ENCODE measurements around the gene NACC2.

NACC2 gene

DNA sequence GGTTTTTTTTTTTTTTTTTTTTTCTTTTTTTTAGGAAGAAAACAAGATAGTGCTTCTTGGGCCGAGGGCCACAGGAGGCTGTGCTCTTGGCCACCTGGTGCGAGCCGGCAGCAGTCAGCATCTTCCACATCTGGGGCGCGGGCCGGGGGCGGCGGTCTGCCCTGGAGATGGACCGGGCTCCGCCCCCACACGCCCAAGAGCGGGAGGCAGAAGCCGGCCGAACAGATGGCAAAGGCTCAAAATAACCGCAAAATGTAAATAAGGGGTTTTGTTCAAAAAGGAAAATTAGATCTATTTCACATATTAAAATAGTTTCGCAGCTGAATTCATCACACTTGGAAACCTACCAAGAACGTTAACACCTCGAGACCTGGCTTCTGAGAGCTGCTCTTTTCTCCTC, 82.4 kb downstream of the NACC2 start:
- no peak for DNase-seq (ENCODE audit: low read depth in 2 of 2)

DNA sequence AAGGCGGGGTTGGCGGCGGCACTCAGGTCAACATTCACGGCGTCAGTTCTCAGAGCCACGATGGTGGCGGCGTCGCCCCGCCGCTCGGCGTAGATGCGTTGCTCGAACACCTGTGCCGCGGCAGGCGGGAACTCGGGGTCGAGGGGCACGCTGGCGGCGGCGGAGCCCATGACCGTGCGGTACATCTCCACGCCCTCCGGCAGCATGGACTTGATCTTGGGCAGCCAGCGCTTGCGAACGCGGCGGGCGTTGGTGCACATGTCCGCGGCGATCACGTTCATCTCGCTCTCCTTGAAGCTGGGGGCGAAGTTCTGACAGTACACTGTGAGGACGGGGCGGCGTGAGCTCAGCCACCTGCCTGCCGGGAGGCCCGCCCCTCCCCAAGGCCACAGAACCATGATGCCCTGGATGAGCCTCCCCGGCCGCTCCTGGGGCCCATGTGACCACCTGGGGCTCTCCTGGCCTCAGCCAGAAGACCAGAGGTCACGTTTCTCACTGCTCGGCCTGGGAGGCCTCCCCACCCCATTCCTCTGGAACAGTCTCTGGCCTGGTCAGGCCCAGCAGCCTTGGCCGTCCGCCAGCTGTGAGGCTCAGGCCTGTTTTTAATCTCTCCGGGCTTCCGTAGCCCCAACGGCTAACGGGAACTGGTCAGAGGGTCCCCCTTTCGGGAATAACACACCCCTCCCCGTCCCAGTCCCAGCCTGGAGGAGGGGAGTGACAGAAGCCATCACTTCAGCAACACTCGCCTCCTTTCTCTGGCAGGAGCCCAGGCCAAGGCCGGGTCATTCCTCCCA, 83.2 kb downstream of the NACC2 start:
- DNase-seq (ENCODE audit: low read depth in 2 of 2) = no peak

DNA sequence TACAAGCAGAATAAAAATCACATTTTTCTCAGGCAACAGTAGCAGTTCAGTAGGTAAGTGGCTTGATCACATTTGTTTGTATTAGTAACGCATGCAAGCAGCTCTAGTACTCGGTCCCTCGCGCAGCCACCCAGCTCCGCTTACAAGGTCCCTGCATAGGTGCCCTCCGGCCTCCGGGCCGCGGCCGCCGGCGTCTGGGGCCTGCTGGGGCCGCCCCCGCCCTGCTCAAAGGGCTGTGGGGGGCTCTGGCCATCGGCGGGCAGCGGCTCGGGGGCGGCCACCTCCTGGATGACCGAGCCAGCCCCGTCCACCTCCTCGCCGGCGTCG, 83.8 kb downstream of the NACC2 start:
- no peak for DNase-seq (ENCODE audit: low read depth in 2 of 2)

DNA sequence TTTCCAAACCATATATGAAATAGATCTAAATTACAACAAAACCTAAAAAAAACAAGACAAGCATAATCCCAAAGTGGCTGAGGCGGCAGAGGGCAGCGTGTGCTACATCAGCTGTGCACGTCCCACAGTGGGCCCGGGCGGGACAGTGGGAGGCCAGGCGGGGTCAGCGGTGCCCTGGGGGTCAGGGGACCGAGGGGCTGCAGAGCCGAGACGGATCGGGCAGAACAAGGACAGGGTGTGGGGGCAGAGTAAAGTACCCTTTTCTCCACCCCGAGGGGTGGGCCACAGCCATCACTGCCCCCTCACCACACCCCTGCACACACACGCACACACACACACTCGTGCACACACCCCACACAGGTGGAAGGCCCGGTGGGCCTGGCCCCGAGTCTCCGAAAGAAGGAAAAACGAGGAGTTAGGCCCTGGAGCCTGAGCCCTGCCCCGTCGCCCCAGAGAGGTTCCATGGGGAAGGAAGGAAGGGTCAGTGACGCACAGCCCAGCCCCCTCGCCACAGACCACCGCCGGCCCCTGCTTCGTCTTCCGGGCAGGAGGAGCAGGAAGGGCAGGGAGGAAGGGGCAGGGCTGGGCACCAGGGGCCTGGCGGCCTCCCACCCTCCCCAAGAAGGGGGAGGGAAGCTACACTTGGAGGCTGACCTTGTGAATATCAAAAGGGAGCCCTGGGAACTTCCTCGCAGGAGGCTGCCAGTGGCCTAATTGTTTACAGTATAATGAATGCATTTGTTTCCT, 84.3 kb downstream of the NACC2 start:
- no peak for DNase-seq (ENCODE audit: low read depth in 2 of 2)

DNA sequence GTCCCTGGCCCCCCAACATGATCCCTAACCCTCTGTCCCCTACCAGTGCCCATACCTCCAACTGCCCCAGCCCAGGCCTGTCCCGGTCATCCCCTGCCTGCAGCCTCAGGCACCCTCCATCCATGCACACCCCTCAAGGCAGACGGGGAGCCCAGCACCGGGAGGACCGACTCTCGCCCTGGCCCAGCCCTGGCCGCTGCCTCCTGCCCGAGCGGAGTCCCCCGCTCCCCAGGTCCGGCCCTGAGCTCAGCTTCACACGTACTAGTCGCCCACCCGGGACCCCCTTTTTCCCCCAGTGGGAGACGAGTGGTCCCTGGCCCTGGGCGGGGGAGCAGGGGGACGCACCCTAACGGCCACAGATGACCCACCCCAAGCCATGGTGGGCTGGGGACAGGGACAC, 84.9 kb downstream of the NACC2 start:
- no peak for DNase-seq (ENCODE audit: low read depth in 2 of 2)

DNA sequence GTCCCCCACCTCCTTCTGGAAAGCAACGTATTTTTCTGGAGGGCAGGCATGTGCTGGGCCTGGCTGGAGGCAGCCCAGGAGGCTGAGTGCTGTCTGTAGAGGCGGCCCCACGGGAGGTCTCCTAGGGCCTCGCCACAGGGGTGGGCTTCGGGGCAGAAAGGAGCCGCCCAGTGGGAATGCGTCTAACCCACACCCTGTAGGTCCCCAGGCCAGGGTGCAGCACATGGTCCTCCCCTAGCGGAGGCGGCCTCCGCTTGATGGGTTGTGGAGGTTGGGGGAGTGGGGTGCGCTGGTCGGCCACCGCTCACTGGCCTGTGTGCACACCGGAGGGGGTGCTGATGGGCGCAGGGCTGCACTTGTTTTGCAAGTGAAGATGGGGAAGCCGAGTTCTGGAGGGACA, 85.6 kb downstream of the NACC2 start:
- no peak for DNase-seq (ENCODE audit: low read depth in 2 of 2)

DNA sequence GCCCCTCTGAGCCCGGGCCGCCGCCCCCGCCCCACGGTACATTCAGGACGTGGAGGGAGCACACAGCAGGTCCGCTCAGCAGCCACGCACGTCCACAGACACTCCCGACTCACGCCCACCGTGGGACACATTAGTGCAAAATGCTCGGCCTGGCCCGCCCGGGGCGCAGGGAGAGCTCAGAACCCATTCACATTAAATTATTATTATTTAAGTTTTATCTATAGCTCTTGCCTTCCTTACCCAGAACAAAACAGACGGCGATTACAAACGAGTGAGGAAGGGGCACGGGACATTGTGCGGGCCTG, 86.4 kb downstream of the NACC2 start:
- DNase-seq (ENCODE audit: low read depth in 2 of 2) = no peak

DNA sequence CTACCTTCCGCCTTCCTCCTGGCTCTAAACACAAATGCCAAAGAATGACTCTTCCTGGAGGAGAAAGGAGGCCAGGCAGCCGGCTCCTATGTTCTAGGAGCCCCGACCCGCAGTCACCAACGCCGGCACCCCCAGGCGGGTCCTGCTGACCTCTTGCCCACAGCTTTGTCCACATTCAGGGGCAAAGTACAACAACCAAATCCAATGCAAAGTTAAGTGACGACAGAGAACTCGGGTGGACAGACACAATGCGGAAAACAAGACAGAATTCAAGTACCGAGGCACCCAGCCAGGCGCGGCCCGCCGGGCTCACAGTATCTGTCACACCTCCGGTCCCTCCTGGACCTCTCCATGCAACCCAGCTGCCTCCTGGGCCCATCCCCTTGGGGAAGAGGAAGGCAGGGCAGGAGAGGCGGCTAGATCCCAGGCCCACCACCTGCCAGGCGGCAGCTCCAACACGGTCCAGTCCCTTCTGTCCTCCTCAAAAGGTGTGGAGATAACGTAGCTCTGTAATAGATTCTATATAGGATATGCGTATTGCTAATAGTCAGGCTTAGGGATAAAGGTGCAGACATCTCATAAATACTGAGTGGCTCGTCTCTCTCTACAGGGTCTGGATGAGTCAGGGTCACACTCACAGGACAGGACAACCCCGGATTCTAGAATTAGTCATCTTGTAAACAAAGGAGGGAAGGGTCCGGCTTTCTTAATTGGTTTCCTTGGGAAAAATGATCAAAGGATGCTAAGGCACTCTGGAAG, 87.0 kb downstream of the NACC2 start:
- no peak for DNase-seq (ENCODE audit: low read depth in 2 of 2)

DNA sequence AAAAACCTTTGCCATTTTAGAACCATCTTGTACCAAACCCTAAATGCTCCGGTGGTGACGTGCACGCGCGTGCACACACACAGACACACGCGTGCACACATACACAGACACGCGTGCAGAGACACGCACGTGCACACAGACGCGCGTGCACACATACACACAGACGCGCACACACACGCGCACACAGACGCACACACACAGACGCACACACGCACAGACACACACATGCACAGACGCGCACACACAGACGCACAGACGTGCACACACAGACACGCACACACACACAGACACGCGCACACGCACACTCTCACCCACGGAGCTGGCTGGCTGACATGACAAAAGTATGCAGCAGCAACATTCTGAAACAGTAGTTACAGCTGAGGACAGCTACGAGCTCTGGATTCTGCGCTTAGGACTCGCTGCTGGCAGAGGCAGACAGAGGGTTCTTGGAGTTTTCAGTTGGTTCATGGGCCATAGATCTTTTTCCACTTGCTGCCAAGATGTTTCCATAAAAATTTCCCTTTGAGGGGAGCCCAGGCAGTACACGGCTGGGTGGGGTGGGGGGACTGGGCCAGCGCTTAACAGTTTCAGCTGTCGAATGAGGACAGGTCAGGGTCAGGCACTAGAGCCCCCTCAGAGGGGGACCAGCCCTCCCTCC, 87.7 kb downstream of the NACC2 start:
- no peak for DNase-seq (ENCODE audit: low read depth in 2 of 2)

DNA sequence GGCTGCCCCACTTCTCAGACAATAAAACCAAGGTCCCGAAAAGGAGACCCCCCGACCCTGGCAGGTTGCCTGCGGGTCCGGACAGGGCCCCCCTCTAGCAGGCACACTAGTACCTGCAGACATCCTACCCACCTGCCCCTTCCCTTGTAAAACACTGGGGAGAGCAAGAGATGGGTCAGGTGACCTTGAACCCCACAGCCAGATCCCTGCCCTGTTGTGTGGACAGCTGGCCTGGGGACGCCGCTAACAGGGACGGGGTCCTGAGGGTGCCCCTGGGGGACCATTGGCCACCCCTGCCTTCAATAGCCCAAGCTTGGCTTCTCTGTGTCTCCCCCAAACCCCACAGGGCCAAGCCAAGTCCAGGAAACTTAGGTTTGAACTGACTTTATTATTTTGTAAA, 88.9 kb downstream of the NACC2 start:
- DNase-seq (ENCODE audit: low read depth in 2 of 2) = no peak

DNA sequence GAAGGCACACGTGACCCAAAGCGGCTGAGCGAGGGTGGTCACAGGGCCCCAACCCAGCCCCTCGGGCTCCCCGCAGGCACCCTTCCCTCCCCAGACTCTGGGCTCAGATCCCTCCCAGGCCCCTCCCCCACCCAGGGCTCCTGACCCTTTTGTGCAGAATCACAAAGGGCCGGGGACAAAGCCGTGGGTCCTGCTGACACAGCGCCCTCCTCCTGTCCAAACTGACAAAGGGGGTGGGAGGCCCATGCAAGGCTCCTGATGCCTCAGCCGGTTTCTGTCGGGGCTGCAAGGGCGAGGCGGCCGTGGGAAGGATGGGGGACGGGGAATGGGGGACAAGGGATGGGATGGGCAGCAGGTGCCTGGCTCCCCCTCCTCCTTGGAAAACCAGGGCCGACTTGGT, 90.4 kb downstream of the NACC2 start:
- no peak for DNase-seq (ENCODE audit: low read depth in 2 of 2)

DNA sequence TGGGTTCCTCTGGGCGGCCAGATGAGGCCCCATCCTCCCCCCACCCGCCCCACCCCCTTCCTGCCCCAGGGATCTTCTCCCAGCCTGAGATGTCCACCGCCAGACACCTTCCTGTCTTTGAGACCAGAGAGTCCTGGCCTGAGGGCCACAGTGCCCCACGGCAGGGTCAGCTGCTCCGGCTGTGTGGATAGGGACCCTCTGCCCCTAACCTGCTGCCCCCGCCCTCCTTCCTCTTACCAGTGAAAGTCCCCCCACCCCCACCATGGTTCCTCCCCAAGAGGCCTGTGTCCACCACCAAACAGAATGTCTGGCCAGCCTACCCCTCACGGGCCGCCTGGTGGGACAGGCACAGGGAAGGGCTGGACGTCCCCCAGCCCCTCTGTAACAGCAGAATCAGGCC, 90.9 kb downstream of the NACC2 start:
- DNase-seq (ENCODE audit: low read depth in 2 of 2) = no peak

DNA sequence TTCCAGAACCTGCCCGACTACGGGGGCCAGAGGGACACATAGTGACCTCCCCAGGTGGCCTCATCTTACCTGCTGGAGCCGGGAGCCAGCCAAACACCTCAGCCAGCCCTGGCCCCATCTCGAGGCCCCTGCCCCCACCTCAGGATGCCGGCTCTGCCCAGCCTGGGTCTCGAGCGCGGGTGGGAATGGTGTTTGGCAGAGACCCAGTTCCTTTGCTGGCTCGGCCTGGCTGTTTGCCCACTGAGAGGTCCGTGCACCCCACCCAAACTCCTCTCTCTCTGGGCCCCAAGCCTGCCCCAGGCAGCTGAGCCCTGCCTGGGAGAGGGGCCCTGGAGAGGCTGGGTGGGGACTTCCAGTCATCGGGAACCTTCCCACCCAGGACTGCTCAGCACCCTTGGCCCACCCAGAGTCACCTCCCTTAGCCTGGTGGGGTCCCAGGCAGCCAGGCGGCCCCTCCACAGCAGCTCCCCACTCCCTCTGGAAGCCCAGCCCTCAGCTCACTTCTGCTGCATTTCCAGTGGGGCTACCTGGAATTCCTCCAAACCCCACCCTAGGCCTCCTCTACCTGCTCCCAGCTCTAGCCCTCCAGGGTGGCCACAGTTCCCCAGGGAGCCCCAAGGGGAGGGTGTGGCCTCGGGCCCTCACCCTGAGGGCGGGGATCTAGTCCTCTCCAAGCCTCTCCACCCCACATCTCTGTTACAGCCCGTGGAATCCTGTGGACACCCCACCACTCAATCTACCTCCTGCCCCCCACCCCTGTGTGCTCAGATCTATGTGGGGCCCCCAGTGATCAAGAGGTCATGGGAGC, 91.5 kb downstream of the NACC2 start:
- no peak for DNase-seq (ENCODE audit: low read depth in 2 of 2)

DNA sequence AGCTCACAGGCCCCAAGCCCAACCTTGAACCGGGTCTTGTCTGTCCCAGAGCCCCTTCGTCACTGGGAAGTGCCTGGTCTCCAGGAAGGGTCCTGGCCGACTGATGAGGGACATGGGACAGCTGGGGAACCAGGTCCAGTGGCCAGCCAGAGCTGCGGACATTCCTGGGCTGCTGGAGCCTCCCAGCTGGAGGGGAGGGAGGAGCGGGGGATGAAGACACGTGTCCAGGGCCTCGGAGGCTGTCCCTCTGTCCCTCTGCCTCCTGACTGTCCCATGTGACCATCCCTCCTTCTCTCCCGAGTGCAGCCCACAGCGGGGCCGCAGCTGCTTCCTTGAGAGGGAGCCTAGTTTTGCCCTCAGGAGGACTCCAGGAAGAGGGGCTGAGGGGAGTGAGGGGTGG, 92.2 kb downstream of the NACC2 start:
- DNase-seq (ENCODE audit: low read depth in 2 of 2) = no peak

DNA sequence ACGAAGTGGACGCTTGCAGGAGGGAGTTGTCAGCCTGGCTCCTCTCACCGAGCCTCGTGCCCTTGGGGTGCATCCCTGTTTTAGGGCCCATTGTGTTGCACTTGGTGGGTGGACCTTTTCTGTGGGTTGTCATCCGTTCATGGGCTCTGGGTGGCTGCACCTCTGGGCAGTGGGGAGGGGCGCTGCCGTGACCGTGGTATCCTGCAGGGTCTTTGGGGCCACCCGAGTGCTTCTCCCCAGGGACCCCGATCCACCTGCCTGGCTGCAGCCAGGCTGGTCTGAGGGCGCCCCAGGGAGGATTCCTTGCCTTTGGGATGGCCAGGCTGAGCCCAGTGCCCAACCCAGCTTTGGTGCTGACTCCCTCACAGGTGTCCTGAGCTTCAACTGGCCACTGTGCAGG, 92.9 kb downstream of the NACC2 start:
- no peak for DNase-seq (ENCODE audit: low read depth in 2 of 2)

DNA sequence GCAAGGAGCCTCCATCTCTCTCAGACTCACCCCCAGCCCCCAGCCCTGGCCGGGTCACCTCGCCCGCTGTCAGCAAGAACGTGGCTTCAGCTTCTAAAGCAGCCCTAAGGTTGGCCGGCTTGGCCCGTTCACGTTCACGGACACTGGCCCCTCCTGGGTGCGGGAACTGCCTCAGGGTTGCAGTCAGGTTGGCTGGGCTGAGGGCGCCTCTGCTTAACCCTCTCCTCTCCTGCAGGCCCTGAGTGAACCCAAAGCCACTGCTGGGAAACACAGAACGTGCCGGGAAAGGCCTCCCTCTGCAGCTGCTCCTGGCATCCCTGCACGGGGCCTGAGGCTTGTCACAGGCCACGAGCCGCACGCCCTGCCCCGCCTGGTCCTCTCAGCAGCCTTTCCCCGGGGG, 93.9 kb downstream of the NACC2 start:
- no peak for DNase-seq (ENCODE audit: low read depth in 2 of 2)

DNA sequence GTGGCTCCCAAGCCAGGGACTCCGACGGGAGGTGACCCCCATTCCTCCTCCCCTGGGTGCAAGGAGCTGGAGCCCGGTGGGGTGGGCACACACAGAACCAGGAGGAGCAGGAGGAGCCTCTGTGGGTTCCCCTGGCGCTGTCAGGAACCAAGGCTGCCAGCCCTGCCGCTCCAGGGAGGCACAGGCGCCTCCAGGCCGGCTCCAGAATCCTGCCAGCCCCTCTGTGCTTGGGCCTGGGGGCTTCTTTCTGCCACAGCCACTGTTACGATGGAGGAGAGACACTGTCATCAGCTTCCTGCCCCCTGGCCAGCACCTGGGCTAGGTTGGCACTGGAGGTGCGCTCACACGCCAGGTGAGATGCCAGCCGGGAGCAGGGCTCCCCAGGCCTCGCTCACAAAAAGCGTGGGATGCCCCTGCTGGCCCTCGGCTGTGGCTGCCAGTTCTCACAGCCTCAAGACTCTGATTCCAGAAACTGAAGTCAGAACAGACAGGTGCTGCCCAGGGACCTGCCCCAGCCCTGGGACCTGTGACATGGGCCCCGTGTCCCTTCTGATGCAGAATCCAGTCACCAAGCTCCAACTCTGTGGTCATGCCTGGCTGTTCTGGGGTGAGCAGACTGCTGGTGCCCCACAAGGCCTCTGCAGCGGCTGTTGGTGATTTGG, 96.5 kb downstream of the NACC2 start:
- DNase-seq (ENCODE audit: low read depth in 2 of 2) = no peak

DNA sequence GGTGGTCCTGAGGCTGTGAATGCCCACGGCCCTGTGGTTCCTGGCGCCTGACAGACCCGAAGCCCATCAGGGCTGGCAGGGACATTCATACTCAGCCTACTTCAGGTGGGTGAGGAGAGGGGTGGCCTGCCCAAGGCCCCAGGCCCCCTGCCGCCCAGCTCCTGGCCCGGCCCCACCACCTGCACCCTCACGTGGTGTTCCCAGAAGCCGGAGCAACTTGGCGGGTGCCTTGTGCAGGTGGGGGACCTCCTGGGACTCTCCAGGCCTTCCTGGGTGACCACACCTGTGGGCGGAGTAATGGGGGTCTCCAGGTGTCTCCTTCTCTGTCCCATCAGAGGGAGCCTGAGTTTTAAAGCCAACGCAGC, 97.1 kb downstream of the NACC2 start:
- DNase-seq (ENCODE audit: low read depth in 2 of 2) = no peak

DNA sequence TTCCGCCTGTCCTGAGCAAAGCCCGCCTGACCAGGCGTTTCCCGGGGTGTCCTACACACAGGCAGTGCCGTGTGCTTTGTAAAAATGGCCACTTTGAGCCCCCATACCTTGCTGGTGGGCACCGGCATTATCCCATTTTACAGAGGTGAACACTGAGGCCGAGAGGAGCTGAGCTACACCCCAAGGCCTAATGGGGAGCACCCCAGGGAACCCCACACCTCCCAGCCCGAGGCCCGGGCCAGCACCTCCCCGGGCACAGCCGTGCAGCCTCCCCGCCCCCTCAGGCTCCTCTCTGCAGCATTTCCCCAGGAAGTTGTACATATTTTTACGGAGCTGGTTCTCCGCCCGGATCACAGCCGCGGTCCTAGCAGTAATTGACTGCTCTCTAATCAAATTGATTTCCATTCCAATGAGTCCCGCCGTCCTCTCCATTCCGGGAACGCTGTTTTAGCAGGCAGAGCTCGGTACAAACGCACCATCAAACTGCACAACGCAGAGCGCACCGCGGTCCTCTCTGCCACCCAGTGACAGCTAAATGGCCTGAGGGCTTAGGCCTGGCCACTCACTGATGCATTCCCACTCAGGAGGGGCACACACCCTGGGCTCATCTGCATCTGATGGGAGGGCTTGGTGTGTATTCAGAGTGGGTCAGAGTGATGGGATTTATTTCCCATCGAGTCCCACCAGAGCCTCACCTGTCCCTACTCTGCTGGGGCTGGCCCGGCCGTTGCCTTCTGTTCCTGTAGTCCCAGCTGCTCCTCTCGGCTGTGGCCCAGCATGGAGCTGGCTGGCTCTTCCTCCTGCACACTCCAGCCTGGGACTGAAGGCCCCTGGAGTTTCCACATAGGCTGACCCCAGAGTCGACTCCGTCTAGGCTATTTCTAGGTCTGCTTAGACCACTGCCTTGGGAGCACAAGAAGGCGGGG, 97.7 kb downstream of the NACC2 start:
- DNase-seq (ENCODE audit: low read depth in 2 of 2) = no peak

DNA sequence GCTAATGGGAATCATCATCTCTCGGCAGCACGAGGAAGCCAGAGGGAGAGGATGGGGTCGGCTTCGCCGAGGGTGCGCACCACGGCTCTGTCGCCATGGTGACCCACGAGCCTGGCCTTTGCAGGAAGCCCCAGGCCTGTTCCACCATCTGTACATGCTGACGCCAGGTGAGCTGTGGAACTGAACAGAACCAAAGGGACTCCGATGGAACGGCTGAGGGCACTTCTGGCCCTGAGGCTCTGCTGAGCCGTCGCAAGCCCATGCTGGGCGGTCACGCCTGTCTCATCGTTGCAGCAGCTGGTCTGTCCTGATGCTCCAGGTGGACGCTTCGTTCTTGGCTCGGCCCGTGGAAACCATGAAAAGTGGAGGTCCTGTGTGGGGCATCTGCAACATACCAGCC, 99.3 kb downstream of the NACC2 start:
- DNase-seq (ENCODE audit: low read depth in 2 of 2) = no peak
